Left lobe of liver (tissue), 2 donors: ENCODE measurements around the gene SUGT1. TPM values are rescaled to one million over a fixed set of nuclear protein-coding genes. Genes with fewer than 3 reads are reported as not detected.

Experiments
- ATAC-seq: fragments of 200-7000 bp; cut with Tn5 transposase; one replicate; pipeline ENCODE4 v1.9.1; 2020; ENCODE audit warnings: mild to moderate bottlenecking, moderate library complexity
- DNase-seq: peaks from one replicate; pipeline ENCODE4 v3.0.0-alpha.2; 2020; ENCODE audit warnings: low spot score
- total RNA-seq: library from RNA; stranded (reverse); gene quantifications from one replicate; pipeline ENCODE4 v1.2.1, GENCODE V29; 2021
- donor health status: DM: no; HTN: no; CAD: no; lungs with moderate emphysema.
- donor health status: DM: no; HTN: yes; CAD: no.

Gene SUGT1
- total RNA-seq, 1 donor from 2014 or later: 16.7 TPM

DNA sequence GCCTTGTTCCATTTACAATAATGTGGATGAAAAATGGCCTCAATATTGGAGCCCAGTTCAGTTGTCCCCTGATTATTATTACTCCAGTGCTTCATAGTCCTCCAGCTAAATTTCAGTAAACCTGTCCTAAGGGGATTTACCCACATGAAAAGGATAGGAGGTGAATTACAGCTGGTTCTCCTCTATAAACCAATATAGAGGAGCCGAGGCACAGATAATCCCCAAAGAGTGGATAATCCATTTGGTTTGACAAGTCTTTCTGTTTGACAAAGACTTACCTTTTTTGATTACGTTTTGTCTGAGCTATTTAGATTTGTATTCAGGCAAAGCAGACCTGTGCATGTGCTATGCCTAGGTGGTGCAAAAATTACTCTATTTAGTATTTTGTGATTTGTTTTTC is 84.3 kb downstream of the SUGT1 start:
- DNase-seq: no peak
- no peak for ATAC-seq

DNA sequence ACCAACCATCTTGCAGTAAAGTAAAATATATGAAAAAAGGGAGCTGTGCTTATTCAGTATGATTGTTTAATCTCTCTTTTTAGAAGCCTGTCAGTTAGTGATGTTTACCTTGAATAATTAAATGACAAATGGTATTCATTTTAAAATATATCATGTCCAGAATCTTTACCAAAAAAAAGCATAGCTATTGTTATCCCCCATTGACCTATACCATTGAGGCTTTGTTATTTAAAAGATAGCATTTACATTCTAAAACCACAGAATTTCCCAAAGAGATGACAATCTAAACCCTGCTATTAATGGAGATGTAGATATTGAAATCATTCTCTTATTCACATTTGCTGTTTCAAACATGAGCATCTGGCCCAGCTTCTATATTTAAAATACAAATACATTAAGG is 84.8 kb downstream of the SUGT1 start:
- ATAC-seq (no peak), DNase-seq (no peak)

DNA sequence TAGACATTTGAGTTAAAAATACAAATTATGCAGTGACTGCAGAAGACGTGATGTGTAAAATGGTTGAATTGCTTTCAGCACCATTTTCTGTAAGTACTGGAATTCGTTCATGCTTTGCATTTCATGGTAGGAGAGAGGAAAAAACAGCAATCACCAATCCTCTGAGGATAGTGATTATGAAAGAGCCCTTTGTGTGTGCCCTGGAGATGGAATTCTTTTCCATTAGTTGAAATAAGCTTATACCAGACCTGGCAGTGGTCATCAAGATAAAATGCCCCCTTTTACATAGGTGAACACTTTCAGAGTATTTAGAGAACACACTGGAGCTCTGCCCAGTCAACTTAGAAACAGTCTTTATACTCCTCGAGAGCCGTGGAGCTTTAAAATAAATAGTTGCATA is 85.3 kb downstream of the SUGT1 start:
- ATAC-seq (no peak), DNase-seq (no peak)

DNA sequence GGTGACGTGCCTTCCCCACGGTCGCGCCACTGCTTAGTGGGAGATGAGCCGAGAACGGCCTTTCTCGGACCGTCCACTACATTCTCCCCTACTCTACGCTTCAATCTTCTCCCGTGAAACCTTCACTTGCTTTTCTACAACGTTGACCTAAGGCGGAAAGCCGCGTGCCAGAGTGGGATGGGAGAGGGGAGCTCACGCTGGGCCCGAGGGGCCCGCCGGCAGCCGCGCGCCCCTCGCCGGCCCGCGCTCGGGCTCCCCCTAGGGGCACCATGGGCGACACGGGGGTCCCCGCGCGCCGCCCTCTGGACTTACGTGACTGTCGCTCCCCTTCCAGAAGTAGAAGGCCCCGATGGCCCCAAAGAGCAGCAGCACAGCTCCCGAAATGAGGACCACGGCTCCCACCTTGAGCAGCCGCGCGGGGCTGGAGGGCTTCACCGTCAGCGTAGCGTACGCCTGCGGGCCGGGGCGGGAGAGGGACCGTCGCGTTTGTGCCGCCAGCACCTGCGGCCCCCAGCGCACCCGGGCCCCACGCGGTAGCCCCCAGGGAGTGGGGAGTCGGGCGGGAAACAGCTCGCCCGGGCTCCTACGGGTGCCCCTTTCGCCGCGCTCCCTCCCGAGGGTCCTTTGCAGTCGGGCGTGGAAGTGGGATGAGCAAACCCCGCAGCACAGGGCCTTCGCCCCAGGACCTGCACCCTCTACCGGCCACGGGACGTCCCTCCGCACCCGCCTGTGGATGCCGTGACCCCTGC is 86.3 kb downstream of the SUGT1 start:
- ATAC-seq (peak; percentile 48), DNase-seq (no peak)

GRCh38 chr13:52739468-52740071 is 86.9 kb downstream of the SUGT1 start, which contains the start of gene CNMD:
CNMD (minus strand) TSS chr13:52739820; CDS start chr13:52739701, 119 bp downstream.
- DNase-seq (no peak), ATAC-seq (no peak)

DNA sequence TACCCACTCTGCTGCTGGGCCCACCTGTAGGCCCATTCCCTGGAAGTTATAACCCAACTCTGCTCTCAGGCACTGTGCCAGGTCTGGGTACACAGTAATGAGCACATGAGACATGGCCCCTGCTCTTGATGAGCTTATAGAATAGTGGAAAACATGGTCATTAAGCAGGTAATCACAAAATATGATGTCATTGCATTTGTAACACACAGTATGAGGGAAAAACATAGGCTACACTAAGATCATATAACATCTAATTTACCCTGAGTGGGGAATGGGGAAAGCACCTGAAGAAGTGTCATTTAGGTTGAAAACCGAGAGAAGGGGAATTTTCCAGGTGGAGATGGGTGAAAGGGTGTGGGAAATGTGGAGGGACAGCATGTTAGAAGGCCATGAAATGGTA is 90.9 kb downstream of the SUGT1 start:
- ATAC-seq: no peak
- no peak for DNase-seq

DNA sequence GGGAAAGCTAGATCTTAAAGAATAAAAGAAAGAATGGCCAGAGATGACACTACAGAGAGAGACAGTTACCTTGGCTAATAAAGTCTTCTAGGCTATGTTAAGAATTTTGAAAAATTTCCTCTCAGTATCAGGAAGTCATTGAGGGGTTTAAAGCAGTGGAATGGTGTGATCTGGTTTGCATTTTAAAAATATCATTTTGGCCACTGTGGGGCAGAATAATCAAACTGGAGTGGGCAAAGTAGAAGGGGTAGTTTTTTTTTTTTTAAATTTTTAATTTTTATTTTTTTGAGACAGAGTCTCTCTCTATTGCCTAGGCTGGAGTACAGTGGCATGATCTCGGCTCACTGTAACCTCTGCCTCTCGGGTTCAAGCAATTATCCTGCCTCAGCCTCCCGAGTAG is 91.4 kb downstream of the SUGT1 start:
- DNase-seq (no peak), ATAC-seq (no peak)

DNA sequence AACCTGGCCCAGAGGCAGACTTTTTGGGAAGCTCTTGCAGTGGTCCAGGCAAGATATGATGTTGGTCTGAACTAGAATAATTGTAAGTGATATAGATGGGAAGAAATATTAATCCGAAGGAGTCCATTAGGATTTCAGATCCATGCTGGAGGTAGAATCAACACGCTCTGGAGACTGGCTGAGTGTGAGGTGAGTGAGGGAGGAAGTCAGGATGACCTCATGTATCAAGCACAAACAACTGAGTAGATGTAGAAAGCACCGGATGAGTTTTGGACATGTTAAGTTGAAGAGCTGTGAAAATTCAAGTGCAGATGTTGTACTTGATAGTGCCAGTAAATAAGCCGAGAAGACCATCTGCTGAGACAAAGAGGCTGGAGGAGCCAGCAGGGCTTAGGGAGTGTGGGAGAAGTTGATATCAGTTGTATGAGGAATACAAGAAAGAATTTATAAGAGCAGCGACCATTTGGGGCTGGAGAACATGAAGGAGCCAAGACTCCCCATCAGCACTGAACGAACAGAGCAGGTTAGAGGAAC is 92.3 kb downstream of the SUGT1 start:
- DNase-seq: no peak
- no peak for ATAC-seq

- no peak for ATAC-seq
- DNase-seq: no peak
These were observed 93.5 kb downstream of the SUGT1 start for GRCh38 chr13:52746141-52746540.

GRCh38 chr13:52749419-52749818 is 96.8 kb downstream of the SUGT1 start:
- DNase-seq (no peak), ATAC-seq (no peak)

Other genes starting within 250 kb of the SUGT1 start
- gene THSD1, start 246.7 kb upstream of the SUGT1 start, total RNA-seq: 0.88 TPM
- 16.5 TPM for gene VPS36, start 202.2 kb upstream of the SUGT1 start, total RNA-seq
- gene CKAP2, start 197.4 kb upstream of the SUGT1 start, total RNA-seq: 1.7 TPM
- 1.3 TPM for gene HNRNPA1L2, start 10.4 kb upstream of the SUGT1 start, total RNA-seq
- gene CNMD, start 87.0 kb downstream of the SUGT1 start, total RNA-seq: not detected
- gene PCDH8, start 195.8 kb downstream of the SUGT1 start, total RNA-seq: not detected